Activated naive CD8-positive, alpha-beta T cell treated with anti-CD3 and anti-CD28 coated beads, Interleukin-2, amount 50 U/mL, for 24 hours (primary cell): ENCODE data around the gene VPS36.
"Not testable (repeated sequence)": the region's sequence is repeated elsewhere in the genome, so short reads cannot be mapped to it uniquely, and the experiment has no call there.

Source experiments
- ATAC-seq: fragments of 150-1000 bp; cut with Tn5 transposase; one replicate; pipeline ENCODE4 v1.10.0; 2021
- DNase-seq: peaks from one replicate; pipeline ENCODE4 v3.0.0; 2021
- H3K27ac Mint-ChIP-seq: one replicate; pipeline ENCODE4 v1.8.0; 2021; ENCODE audit warnings: mild to moderate bottlenecking, mixed read lengths
- H3K27me3 Mint-ChIP-seq: one replicate; pipeline ENCODE4 v1.8.0; 2021; ENCODE audit warnings: mixed read lengths
- H3K36me3 Mint-ChIP-seq: one replicate; pipeline ENCODE4 v1.8.0; 2021; ENCODE audit warnings: low read depth, mixed read lengths
- H3K4me1 Mint-ChIP-seq: one replicate; pipeline ENCODE4 v1.8.0; 2021; ENCODE audit warnings: mixed read lengths
- H3K4me3 Mint-ChIP-seq: one replicate; pipeline ENCODE4 v1.8.0; 2021; ENCODE audit warnings: mild to moderate bottlenecking, moderate library complexity, mixed read lengths
- H3K9me3 Mint-ChIP-seq: one replicate; pipeline ENCODE4 v1.8.0; 2021; ENCODE audit warnings: mixed read lengths

VPS36 gene

DNA sequence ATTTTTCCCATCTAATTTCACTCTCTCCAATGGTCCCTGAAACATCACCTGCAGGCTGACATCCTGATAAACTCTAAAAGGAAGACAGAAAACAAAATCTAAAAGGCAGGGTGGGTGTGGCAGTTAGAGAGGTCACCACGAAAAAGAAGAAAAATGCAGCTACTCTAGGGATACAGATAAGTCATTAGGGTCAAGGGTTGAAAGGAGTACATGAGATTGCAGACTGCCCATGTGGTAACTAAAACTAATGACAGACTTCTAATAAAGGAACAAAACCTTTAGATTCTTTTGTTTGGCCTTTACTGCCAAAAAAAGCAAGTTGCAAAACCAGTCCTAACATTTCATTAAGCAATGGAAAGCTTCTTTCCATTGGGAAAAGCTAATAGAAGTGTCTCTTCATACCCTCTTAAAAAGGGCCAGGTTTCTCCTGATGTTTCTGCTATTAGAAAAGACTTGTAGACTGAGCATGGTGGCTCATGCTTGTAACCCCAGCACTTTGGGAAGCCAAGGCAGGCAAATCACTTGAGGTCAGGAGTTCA is 75.5 kb downstream of the VPS36 start:
- no peaks in the 10 kb centered on the region for H3K4me1 Mint-ChIP-seq
- ATAC-seq (no peak), DNase-seq (no peak)
- no peaks in the 10 kb centered on the region for H3K9me3 Mint-ChIP-seq
- H3K4me3 Mint-ChIP-seq: no peak overlapping the region
- H3K27ac Mint-ChIP-seq: no peak overlapping the region
- no peaks in the 10 kb centered on the region for H3K36me3 Mint-ChIP-seq
- no peaks in the 10 kb centered on the region for H3K27me3 Mint-ChIP-seq

DNA sequence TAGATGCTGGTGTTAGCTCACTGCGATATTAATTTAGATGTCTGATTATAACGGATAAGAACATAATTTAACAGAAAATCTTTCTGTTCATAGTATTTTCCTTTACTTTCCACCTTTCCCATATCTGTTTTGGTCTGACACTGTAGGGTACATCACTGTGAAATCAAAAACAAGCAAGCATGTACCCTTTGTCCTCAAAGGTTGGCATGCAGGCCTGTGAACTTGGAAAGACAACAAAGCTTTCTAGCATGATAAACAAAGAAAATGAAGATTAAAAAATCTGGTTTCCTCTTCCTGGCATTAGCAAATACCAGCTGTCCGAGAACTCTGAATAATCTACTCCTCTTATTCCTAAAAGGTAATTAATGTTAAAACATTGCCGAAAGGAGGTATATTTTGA is 76.0 kb downstream of the VPS36 start:
- ATAC-seq (no peak), DNase-seq (no peak)
- H3K27ac Mint-ChIP-seq: no peak overlapping the region
- no peaks in the 10 kb centered on the region for H3K9me3 Mint-ChIP-seq
- no peaks in the 10 kb centered on the region for H3K27me3 Mint-ChIP-seq
- H3K4me1 Mint-ChIP-seq: no peaks in the 10 kb centered on the region
- no peaks in the 10 kb centered on the region for H3K36me3 Mint-ChIP-seq
- no peak overlapping the region for H3K4me3 Mint-ChIP-seq

DNA sequence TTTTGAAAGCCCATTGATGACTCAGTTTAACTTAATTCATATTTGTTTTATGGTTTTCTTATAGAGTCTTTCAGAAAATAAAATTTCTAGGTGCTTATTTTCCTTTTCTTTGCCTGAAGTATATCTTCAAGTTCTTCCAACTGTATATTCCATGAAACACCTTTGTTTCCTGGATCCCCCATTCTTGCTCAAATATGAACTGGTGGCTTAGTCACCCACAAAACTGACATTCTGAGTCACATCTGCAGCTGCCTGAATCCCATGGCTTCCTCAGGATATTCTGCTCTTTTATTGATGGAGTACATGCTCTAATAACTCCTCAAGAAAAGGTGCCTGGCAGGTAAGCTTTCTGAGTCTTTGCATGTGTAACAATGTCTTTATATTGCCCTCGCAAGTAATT is 77.2 kb downstream of the VPS36 start:
- not testable (repeated sequence) for H3K4me3 Mint-ChIP-seq, H3K27me3 Mint-ChIP-seq, H3K27ac Mint-ChIP-seq, H3K9me3 Mint-ChIP-seq, H3K4me1 Mint-ChIP-seq, DNase-seq, ATAC-seq, H3K36me3 Mint-ChIP-seq

DNA sequence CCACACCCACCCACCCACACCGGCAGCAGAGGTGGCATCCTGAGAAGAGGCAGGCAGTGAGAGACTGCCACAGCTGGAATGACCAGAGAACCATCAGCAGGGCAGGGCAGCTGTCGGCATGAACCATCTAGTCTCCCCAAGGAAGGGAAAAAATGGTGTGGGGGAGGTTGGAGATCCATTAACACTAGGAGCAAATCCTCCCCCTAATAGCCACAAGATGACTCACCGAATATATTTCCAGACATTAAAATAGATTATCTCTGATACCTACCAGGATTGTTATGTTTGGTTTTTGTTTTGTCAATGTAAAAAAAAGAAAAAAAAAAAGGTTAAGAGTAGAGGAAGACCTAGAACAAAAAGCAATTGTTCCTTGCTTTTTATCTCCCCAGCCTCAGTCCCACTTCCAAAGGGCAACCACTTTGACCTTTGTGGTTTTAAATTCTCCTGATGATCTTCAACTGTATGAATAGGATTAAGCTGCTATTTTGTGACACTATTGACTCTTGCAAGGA is 78.6 kb downstream of the VPS36 start:
- Mint-ChIP-seq H3K36me3 (no peaks in the 10 kb centered on the region), H3K4me1 (no peaks in the 10 kb centered on the region), H3K4me3 (no peak overlapping the region), H3K27ac (no peak overlapping the region), H3K27me3 (no peaks in the 10 kb centered on the region), H3K9me3 (no peaks in the 10 kb centered on the region)
- no peak for DNase-seq
- no peak for ATAC-seq

DNA sequence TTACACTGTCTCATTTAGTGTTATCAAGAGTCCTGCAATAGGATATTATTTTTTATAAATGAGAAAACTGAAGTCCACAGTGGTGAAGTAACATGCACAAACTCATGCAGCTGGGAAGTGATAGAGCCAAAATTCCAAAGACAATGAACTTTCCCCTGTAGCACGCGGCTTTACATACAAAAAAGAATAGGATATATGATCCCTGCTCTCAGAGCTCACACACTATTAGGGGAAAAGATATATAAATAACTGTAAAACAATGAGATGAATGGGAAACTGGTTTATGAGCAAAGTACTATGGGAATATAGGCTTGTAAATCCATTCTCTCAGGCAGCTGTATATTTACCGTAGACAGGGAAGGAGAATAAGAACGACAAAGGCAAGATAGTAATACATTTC is 84.1 kb downstream of the VPS36 start:
- DNase-seq (no peak), ATAC-seq (no peak)
- Mint-ChIP-seq H3K27ac (no peak overlapping the region), H3K27me3 (peaks cover 3% of the 10 kb centered on the region), H3K4me3 (no peak overlapping the region), H3K4me1 (no peaks in the 10 kb centered on the region), H3K36me3 (no peaks in the 10 kb centered on the region), H3K9me3 (no peaks in the 10 kb centered on the region)
